ENCODE measurements around the gene RAB17.

GRCh38 chr2:237575869-237576862, 14.4 kb downstream of the RAB17 start:
- TF ChIP-seq TAF1 (IDR thresholded peaks at IDR 0.05; ENCODE audit: borderline replicate concordance, low read depth, low read length) (no peak), POLR2A (IDR thresholded peaks at IDR 0.05; ENCODE audit: low read depth, low read length) (no peak)
